H9 (cell line): ENCODE data around the gene SPEN. TPM values are rescaled to one million over a fixed set of nuclear protein-coding genes. Genes with fewer than 3 reads are reported as not detected.

Source experiments
- DNase-seq: peaks from one replicate; pipeline ENCODE4 v3.0.0-alpha.2; 2017
- H2AFZ ChIP-seq: one replicate; pipeline ENCODE4 v1.6.1; 2013; ENCODE audit warnings: mild to moderate bottlenecking, low read length, control low read depth, moderate library complexity
- H2AK5ac ChIP-seq: 2 replicates; pipeline ENCODE4 v1.6.1; 2013; ENCODE audit warnings: low read length, control low read depth, mixed read lengths; ENCODE audit not compliant: insufficient read length
- H2BK120ac ChIP-seq: one replicate; pipeline ENCODE4 v1.6.1; 2013; ENCODE audit warnings: low read depth, mild to moderate bottlenecking, low read length, control low read depth, inconsistent platforms; ENCODE audit not compliant: poor library complexity, severe bottlenecking
- H2BK12ac ChIP-seq: 2 replicates; pipeline ENCODE4 v1.6.1; 2013; ENCODE audit warnings: low read length, control low read depth, mixed read lengths, low read depth; ENCODE audit not compliant: insufficient read length
- H2BK15ac ChIP-seq: 2 replicates; pipeline ENCODE4 v1.6.1; 2013; ENCODE audit warnings: low read depth, low read length, control low read depth
- H2BK20ac ChIP-seq: one replicate; pipeline ENCODE4 v1.6.1; 2013; ENCODE audit warnings: low read depth, mild to moderate bottlenecking, low read length, control low read depth, inconsistent platforms; ENCODE audit not compliant: poor library complexity, severe bottlenecking
- H2BK5ac ChIP-seq: 2 replicates; pipeline ENCODE4 v1.6.1; 2013; ENCODE audit warnings: low read length, control low read depth, mixed read lengths; ENCODE audit not compliant: insufficient read length
- H3K14ac ChIP-seq: 2 replicates; pipeline ENCODE4 v1.6.1; 2013; ENCODE audit warnings: low read length, control low read depth; ENCODE audit not compliant: insufficient read depth
- H3K18ac ChIP-seq: 2 replicates; pipeline ENCODE4 v1.6.1; 2013; ENCODE audit warnings: low read depth, mild to moderate bottlenecking, mixed read lengths, low read length, control low read depth; ENCODE audit not compliant: insufficient read length
- H3K23ac ChIP-seq: 2 replicates; pipeline ENCODE4 v1.6.1; 2013; ENCODE audit warnings: low read length, control low read depth, mixed read lengths, low read depth; ENCODE audit not compliant: insufficient read length
- H3K23me2 ChIP-seq: 2 replicates; pipeline ENCODE4 v1.6.1; 2013; ENCODE audit warnings: low read depth, mild to moderate bottlenecking, mixed read lengths, low read length, control low read depth; ENCODE audit not compliant: insufficient read length, poor library complexity, severe bottlenecking
- H3K27ac ChIP-seq: 2 replicates; pipeline ENCODE4 v1.5.1; 2013; ENCODE audit warnings: low read length, control low read depth, mixed read lengths, low read depth; ENCODE audit not compliant: insufficient read length
- H3K27me3 ChIP-seq: 2 replicates; pipeline ENCODE4 v1.6.1; 2013; ENCODE audit warnings: low read length, control low read depth, inconsistent platforms; ENCODE audit not compliant: insufficient read depth
- H3K4ac ChIP-seq: 2 replicates; pipeline ENCODE4 v1.6.1; 2013; ENCODE audit warnings: low read depth, mild to moderate bottlenecking, control low read depth, inconsistent platforms, low read length, moderate library complexity
- H3K4me1 ChIP-seq: 2 replicates; pipeline ENCODE4 v1.6.1; 2013; ENCODE audit warnings: low read length, control low read depth, inconsistent platforms; ENCODE audit not compliant: insufficient read depth
- H3K4me2 ChIP-seq: 2 replicates; pipeline ENCODE4 v1.6.1; 2013; ENCODE audit warnings: low read length, control low read depth, mixed read lengths; ENCODE audit not compliant: insufficient read length, insufficient read depth
- H3K56ac ChIP-seq: 2 replicates; pipeline ENCODE4 v1.6.1; 2013; ENCODE audit warnings: low read depth, mild to moderate bottlenecking, mixed read lengths, low read length, control low read depth; ENCODE audit not compliant: insufficient read length
- H3K79me1 ChIP-seq: 2 replicates; pipeline ENCODE4 v1.6.1; 2013; ENCODE audit warnings: low read depth, mild to moderate bottlenecking, moderate library complexity, low read length, control low read depth, inconsistent platforms; ENCODE audit not compliant: insufficient read depth, poor library complexity, severe bottlenecking
- H3K79me2 ChIP-seq: 2 replicates; pipeline ENCODE4 v1.6.1; 2013; ENCODE audit warnings: low read length, control low read depth, inconsistent platforms; ENCODE audit not compliant: insufficient read depth
- H3K9ac ChIP-seq: 2 replicates; pipeline ENCODE4 v1.6.1; 2013; ENCODE audit warnings: low read length, control low read depth, mixed read lengths; ENCODE audit not compliant: insufficient read length; ENCODE audit errors: extremely low read depth
- H3K9me3 ChIP-seq: one replicate; pipeline ENCODE4 v1.6.1; 2013; ENCODE audit warnings: low read depth, low read length, inconsistent platforms; ENCODE audit not compliant: control insufficient read depth
- H3T11ph ChIP-seq: one replicate; pipeline ENCODE4 v1.6.1; 2013; ENCODE audit warnings: mild to moderate bottlenecking, low read length, control low read depth, inconsistent platforms
- H4K20me1 ChIP-seq: one replicate; pipeline ENCODE4 v1.6.1; 2013; ENCODE audit not compliant: control insufficient read depth, insufficient read length, insufficient read depth
- H4K5ac ChIP-seq: 2 replicates; pipeline ENCODE4 v1.6.1; 2013; ENCODE audit warnings: low read depth, mild to moderate bottlenecking, mixed read lengths, low read length, control low read depth; ENCODE audit not compliant: insufficient read length
- H4K8ac ChIP-seq: replicated peaks from 2 replicates; pipeline ENCODE4 v1.6.1; 2013; ENCODE audit warnings: low read length, control low read depth, mixed read lengths, low read depth; ENCODE audit not compliant: insufficient read length
- H4K91ac ChIP-seq: 2 replicates; pipeline ENCODE4 v1.6.1; 2013; ENCODE audit warnings: low read depth, mild to moderate bottlenecking, moderate library complexity, mixed read lengths, low read length, control low read depth; ENCODE audit not compliant: insufficient read length
- H3K27ac Mint-ChIP-seq, 3 experiments: 2 replicates in 2 of 3; 3 replicates in 1 of 3; pipeline ENCODE4 v1.8.0; 2020 to 2021; ENCODE audit warnings: mixed read lengths in 3 of 3, mild to moderate bottlenecking in 1 of 3, moderate library complexity in 1 of 3
- H3K27me3 Mint-ChIP-seq: 2 replicates; pipeline ENCODE4 v1.8.0; 2021; ENCODE audit warnings: low read depth, mild to moderate bottlenecking, moderate library complexity, mixed read lengths
- H3K36me3 Mint-ChIP-seq, 3 experiments: 2 replicates in 2 of 3; 3 replicates in 1 of 3; pipeline ENCODE4 v1.8.0; 2020 to 2021; ENCODE audit warnings: low read depth in 3 of 3, mixed read lengths in 3 of 3; ENCODE audit not compliant: insufficient read depth in 1 of 3
- H3K4me1 Mint-ChIP-seq, 2 experiments: 2 replicates each; pipeline ENCODE4 v1.8.0; 2020; ENCODE audit warnings: mixed read lengths in 2 of 2
- H3K4me3 Mint-ChIP-seq, 2 experiments: 2 replicates in 1 of 2; 3 replicates in 1 of 2; pipeline ENCODE4 v1.8.0; 2020 to 2021; ENCODE audit warnings: mild to moderate bottlenecking in 2 of 2, mixed read lengths in 2 of 2, moderate library complexity in 1 of 2
- H3K9me3 Mint-ChIP-seq, 2 experiments: 2 replicates in 1 of 2; 3 replicates in 1 of 2; pipeline ENCODE4 v1.8.0; 2020; ENCODE audit warnings: mild to moderate bottlenecking in 2 of 2, mixed read lengths in 2 of 2, moderate library complexity in 1 of 2
- CTCF ChIP-seq: fragments of 200-600 bp; sonication (generic); conservative IDR thresholded peaks from 3 replicates; pipeline ENCODE4 v1.8.0; 2021; ENCODE audit warnings: antibody characterized with exemption, mild to moderate bottlenecking
- total RNA-seq: library from RNA; stranded (reverse); gene quantifications from 2 replicates; pipeline ENCODE4 v1.2.1, GENCODE V29; 2021

The SPEN gene
- total RNA-seq, 1 experiment from 2014 or later: 59.6 TPM

DNA sequence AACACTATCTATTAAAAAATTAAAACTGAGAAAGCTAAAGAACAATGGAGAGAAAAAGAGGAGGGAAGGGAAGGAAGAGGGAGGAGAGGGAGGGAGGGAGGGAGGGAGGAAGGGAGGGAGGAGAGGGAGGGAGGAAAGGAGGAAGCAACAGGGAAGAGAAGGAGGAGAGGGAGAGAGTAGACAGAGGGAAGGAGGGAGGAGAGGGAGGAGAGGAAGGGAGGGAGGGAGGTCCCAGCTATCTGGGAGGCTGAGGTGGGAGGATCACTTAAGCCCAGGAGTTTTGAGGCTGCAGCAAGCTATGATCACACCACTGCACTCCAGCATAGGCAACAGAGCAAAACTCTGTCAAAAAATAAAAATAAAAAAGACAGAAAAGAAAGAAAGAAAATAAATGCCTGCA is 111.9 kb downstream of the SPEN start:
- no peak overlapping the region for H4K8ac ChIP-seq
- DNase-seq: no peak
- H4K5ac ChIP-seq: no peak overlapping the region
- no peak overlapping the region for H3K27ac ChIP-seq
- H2AFZ ChIP-seq: no peak overlapping the region
- no peak overlapping the region for H3K23ac ChIP-seq
- no peaks in the 10 kb centered on the region for H3K27me3 ChIP-seq
- Mint-ChIP-seq H3K36me3 (peaks cover 0 to 6% (median 0%) of the 10 kb centered on the region in 3 experiments; a peak in 1 of 7 replicates), H3K9me3 (no peaks in the 10 kb centered on the region), H3K27ac (no peak overlapping the region), H3K4me3 (no peak overlapping the region), H3K27me3 (peaks cover 33% of the 10 kb centered on the region), H3K4me1 (peaks cover 32% of the 10 kb centered on the region in 2 experiments)
- H3K4me2 ChIP-seq: no peak overlapping the region
- H3K18ac ChIP-seq: no peak overlapping the region
- H3T11ph ChIP-seq: no peak overlapping the region
- no peak overlapping the region for H3K56ac ChIP-seq
- no peak overlapping the region for H2BK15ac ChIP-seq
- no peaks in the 10 kb centered on the region for H3K23me2 ChIP-seq
- no peaks in the 10 kb centered on the region for H3K9me3 ChIP-seq
- H2BK120ac ChIP-seq: no peak overlapping the region
- no peak overlapping the region for H2BK5ac ChIP-seq
- H3K79me1 ChIP-seq: no peaks in the 10 kb centered on the region
- no peak overlapping the region for H2BK12ac ChIP-seq
- no peaks in the 10 kb centered on the region for H4K20me1 ChIP-seq
- TF ChIP-seq CTCF: no peak
- no peak overlapping the region for H4K91ac ChIP-seq
- H3K14ac ChIP-seq: no peak overlapping the region
- H3K4ac ChIP-seq: no peak overlapping the region
- no peak overlapping the region for H3K9ac ChIP-seq
- no peak overlapping the region for H2BK20ac ChIP-seq
- H3K79me2 ChIP-seq: no peaks in the 10 kb centered on the region; the same call in 1 of the 2 replicates
- H3K4me1 ChIP-seq: peaks cover 3% of the 10 kb centered on the region; the same call in 1 of the 2 replicates
- H2AK5ac ChIP-seq: no peak overlapping the region
